HepG2 (cell line): Measurements from ENCODE around the gene COL4A3. TPM values are rescaled to one million over a fixed set of nuclear protein-coding genes. Genes with fewer than 3 reads are reported as not detected.

ENCODE experiments used
- AGO1 ChIP-seq: fragments of 200-400 bp; formaldehyde crosslinking; IDR thresholded peaks from 2 replicates; pipeline ENCODE4 v1.6.1; 2017; ENCODE audit warnings: mild to moderate bottlenecking, low read depth, low read length, moderate library complexity; ENCODE audit not compliant: poor library complexity, severe bottlenecking
- ARHGAP35 ChIP-seq: sonication (generic); formaldehyde crosslinking; IDR thresholded peaks from 2 replicates; pipeline ENCODE4 v1.9.0; 2022; ENCODE audit warnings: mild to moderate bottlenecking, inconsistent platforms, moderate library complexity, missing genetic modification reagents, borderline replicate concordance
- ARNTL ChIP-seq: sonication (generic); formaldehyde crosslinking; IDR thresholded peaks from 2 replicates; pipeline ENCODE4 v1.4.0; 2020; ENCODE audit warnings: mild to moderate bottlenecking, missing genetic modification reagents
- BORCS8-MEF2B ChIP-seq: sonication (generic); formaldehyde crosslinking; IDR thresholded peaks from 2 replicates; pipeline ENCODE4 v1.8.0; 2022; ENCODE audit warnings: mild to moderate bottlenecking, missing genetic modification reagents
- IRF9 ChIP-seq: sonication (generic); formaldehyde crosslinking; IDR thresholded peaks from 2 replicates; pipeline ENCODE4 v1.8.0; 2022; ENCODE audit warnings: missing genetic modification reagents, mild to moderate bottlenecking, borderline replicate concordance
- KAT8 ChIP-seq: IDR thresholded peaks from 2 replicates; pipeline ENCODE4 v1.6.1; 2016; ENCODE audit warnings: missing genetic modification reagents, missing compliant biosample characterization
- NCOA1 ChIP-seq: sonication (generic); formaldehyde crosslinking; IDR thresholded peaks from 2 replicates; pipeline ENCODE4 v1.9.0; 2021; ENCODE audit warnings: missing genetic modification reagents
- NCOR1 ChIP-seq: fragments of 200-600 bp; sonication (generic); IDR thresholded peaks from 2 replicates; pipeline ENCODE4 v1.7.0; 2017; ENCODE audit warnings: antibody characterized with exemption, low read length, borderline replicate concordance
- NONO ChIP-seq, 2 experiments: fragments of 450-650 bp in 1 of 2; sonication (generic) in 1 of 2; formaldehyde crosslinking in 1 of 2; IDR thresholded peaks in 1 of 2; conservative IDR thresholded peaks in 1 of 2; 2 replicates each; pipeline versions ENCODE4 v1.6.1 to v1.8.0; 2017 to 2022; ENCODE audit warnings: mild to moderate bottlenecking in 1 of 2, missing genetic modification reagents in 1 of 2, moderate library complexity in 1 of 2
- NR2F2 ChIP-seq: IDR thresholded peaks from 2 replicates; pipeline ENCODE4 v1.6.1; 2012; ENCODE audit warnings: low read depth, inconsistent platforms, borderline replicate concordance
- PHF21A ChIP-seq: sonication (generic); formaldehyde crosslinking; IDR thresholded peaks from 2 replicates; pipeline ENCODE4 v1.5.0; 2020; ENCODE audit warnings: mild to moderate bottlenecking, missing genetic modification reagents
- RBFOX2 ChIP-seq: fragments of 200-400 bp; formaldehyde crosslinking; IDR thresholded peaks from 2 replicates; pipeline ENCODE4 v1.6.1; 2017; ENCODE audit warnings: low read depth, mild to moderate bottlenecking, low read length
- ZBTB2 ChIP-seq: sonication (generic); formaldehyde crosslinking; IDR thresholded peaks from 2 replicates; pipeline ENCODE4 v1.8.0; 2022; ENCODE audit warnings: low read depth, missing genetic modification reagents
- ZFP90 ChIP-seq: sonication (generic); formaldehyde crosslinking; IDR thresholded peaks from 2 replicates; pipeline ENCODE4 v1.8.0; 2022; ENCODE audit warnings: missing genetic modification reagents, mild to moderate bottlenecking, inconsistent platforms, borderline replicate concordance
- ZNF12 ChIP-seq: sonication (generic); formaldehyde crosslinking; IDR thresholded peaks from 2 replicates; pipeline ENCODE4 v1.5.0; 2020; ENCODE audit warnings: missing genetic modification reagents
- ZNF143 ChIP-seq: sonication (generic); formaldehyde crosslinking; IDR thresholded peaks from 2 replicates; pipeline ENCODE4 v1.4.0; 2020; ENCODE audit warnings: missing genetic modification reagents
- ZNF207 ChIP-seq: fragments of 450-650 bp; IDR thresholded peaks from 2 replicates; pipeline ENCODE4 v1.6.1; 2016; ENCODE audit warnings: antibody characterized with exemption, borderline replicate concordance
- ZNF354B ChIP-seq: sonication (generic); formaldehyde crosslinking; IDR thresholded peaks from 2 replicates; pipeline ENCODE4 v1.8.0; 2022; ENCODE audit warnings: mild to moderate bottlenecking, missing genetic modification reagents
- ZNF503 ChIP-seq: sonication (generic); formaldehyde crosslinking; IDR thresholded peaks from 2 replicates; pipeline ENCODE4 v1.4.0; 2020; ENCODE audit warnings: missing genetic modification reagents
- ZSCAN25 ChIP-seq: sonication (generic); formaldehyde crosslinking; IDR thresholded peaks from 2 replicates; pipeline ENCODE4 v1.8.0; 2022; ENCODE audit warnings: mild to moderate bottlenecking, missing genetic modification reagents
- ZSCAN30 ChIP-seq: sonication (generic); formaldehyde crosslinking; IDR thresholded peaks from 2 replicates; pipeline ENCODE4 v1.5.0; 2020; ENCODE audit warnings: mild to moderate bottlenecking, missing genetic modification reagents
- polyA plus RNA-seq, 8 experiments: library from polyadenylated mRNA; depleted of rRNA in 3 of 8; stranded (reverse) in 7 of 8; unstranded in 1 of 8; fragments of >200 nt; fragmentation: Illumina TruSeq in 4 of 8; extraction: Trizol in 4 of 8; gene quantifications; 2 replicates each; pipeline versions ENCODE4 v1.2.1 to v1.2.3, GENCODE V29; 2011 to 2016; ENCODE audit warnings: low read depth in 4 of 8, missing spikeins in 1 of 8, mixed read lengths in 1 of 8; ENCODE audit not compliant: insufficient read depth in 1 of 8
- total RNA-seq, 5 experiments: library from RNA; depleted of rRNA; stranded (reverse); fragments of >200 nt; fragmentation: Illumina TruSeq; extraction: Trizol; gene quantifications; 2 replicates each; pipeline ENCODE4 v1.2.3, GENCODE V29; 2016; ENCODE audit warnings: low read depth in 1 of 5
- TF ChIP-seq, protein P1 (sequence below): sonication (generic); formaldehyde crosslinking; IDR thresholded peaks from 2 replicates; pipeline ENCODE4 v1.8.0; 2022; ENCODE audit warnings: missing genetic modification reagents, mild to moderate bottlenecking, moderate library complexity, borderline replicate concordance

The COL4A3 gene
- total and polyA plus RNA-seq, 2 of the 13 experiments (the other 11 are each of a cell fraction or from before 2014, with no cell fraction given), result 0.02 TPM; not detected in 1

DNA sequence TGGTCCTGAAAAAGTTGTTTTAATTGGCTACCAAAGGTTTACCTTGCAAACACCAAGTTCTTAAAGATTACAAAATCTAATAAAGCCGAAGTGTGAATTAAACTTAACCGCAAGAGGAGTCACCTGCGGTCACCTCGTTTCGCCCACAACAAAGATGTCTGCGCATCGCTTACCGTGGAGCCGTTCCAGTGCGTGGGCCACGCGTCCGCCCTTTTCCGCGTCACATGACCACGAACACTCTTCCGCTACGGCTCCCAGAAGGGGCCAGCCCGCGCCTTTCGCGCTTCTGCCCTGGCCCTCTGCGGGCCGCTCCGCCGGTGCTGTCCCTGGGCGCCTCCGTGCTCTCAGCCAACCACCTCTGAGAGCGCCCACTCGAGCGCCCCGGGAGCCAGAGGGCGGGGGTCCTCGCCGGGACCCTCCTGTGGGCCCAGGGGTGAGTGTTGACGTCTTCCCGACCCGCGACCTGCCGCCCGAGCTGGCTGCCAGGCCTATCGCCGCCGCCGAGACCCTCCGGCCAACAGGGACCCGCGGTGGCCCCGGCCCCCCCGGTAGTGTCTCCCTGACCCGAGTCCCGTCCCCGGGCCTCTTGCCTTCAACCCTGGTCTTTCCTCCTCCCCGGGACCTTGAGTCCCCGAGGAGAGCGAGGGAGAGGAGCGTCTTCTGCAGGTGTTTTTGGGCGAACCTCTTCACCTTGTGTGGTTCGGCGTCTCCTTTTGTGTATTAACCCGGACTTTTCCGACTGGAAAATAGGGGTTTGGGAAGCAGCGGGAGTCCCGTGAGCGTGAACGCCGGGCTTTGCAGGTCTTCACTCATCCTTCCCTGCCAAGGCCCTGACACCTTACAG lies 160.8 kb downstream of the COL4A3 start, which contains the start of gene MFF (continued):
- TF ChIP-seq ZFP90 (CRISPR knock-in tag) (peak; percentile 93; the same call in 1 of the 2 replicates), NCOR1 (no peak), ZNF143 (CRISPR knock-in tag) (peak; percentile 74), PHF21A (CRISPR knock-in tag) (peak; percentile 96), AGO1 (peak; percentile 62), ZNF12 (peak; percentile 89), IRF9 (CRISPR knock-in tag) (peak; percentile 98), NONO (IDR thresholded peaks at IDR 0.05) (no peak), NONO (CRISPR knock-in tag; conservative IDR thresholded peaks at IDR 0.05) (peak; percentile 97), ZNF354B (no peak), NR2F2 (peak; percentile 32; the same call in 1 of the 2 replicates), BORCS8-MEF2B (CRISPR knock-in tag) (peak; percentile 95), ZNF503 (peak; percentile 83), NCOA1 (CRISPR knock-in tag) (no peak), RBFOX2 (peak; percentile 99), KAT8 (CRISPR knock-in tag) (peak; percentile 99), ZNF207 (no peak), ZSCAN25 (CRISPR knock-in tag) (peak; percentile 86), ZBTB2 (peak; percentile 93), ARHGAP35 (CRISPR knock-in tag) (no peak; the same call in none of the 2 replicates), ZSCAN30 (CRISPR knock-in tag) (peak; percentile 88; the same call in 1 of the 2 replicates), ARNTL (CRISPR knock-in tag) (no peak; the same call in 1 of the 2 replicates)
- TF ChIP-seq, protein P1, sequence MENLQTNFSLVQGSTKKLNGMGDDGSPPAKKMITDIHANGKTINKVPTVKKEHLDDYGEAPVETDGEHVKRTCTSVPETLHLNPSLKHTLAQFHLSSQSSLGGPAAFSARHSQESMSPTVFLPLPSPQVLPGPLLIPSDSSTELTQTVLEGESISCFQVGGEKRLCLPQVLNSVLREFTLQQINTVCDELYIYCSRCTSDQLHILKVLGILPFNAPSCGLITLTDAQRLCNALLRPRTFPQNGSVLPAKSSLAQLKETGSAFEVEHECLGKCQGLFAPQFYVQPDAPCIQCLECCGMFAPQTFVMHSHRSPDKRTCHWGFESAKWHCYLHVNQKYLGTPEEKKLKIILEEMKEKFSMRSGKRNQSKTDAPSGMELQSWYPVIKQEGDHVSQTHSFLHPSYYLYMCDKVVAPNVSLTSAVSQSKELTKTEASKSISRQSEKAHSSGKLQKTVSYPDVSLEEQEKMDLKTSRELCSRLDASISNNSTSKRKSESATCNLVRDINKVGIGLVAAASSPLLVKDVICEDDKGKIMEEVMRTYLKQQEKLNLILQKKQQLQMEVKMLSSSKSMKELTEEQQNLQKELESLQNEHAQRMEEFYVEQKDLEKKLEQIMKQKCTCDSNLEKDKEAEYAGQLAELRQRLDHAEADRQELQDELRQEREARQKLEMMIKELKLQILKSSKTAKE (CRISPR knock-in tag), result no peak
